Neural cell (in vitro differentiated cells): ENCODE results near the gene PDK1. TPM values are rescaled to one million over a fixed set of nuclear protein-coding genes. Genes with fewer than 3 reads are reported as not detected.

Source experiments
- H2AFZ ChIP-seq: fragments of 200-600, 300-800 bp; sonication (generic), shearing (Covaris generic); 2 replicates; pipeline ENCODE4 v1.6.0; 2014; ENCODE audit warnings: low read depth, mild to moderate bottlenecking, antibody characterized with exemption, low read length, moderate library complexity
- H3F3A ChIP-seq: fragments of 200-600 bp; shearing (Covaris generic); 2 replicates; pipeline ENCODE4 v1.6.1; 2016; ENCODE audit warnings: mild to moderate bottlenecking, moderate library complexity, mixed read lengths, antibody characterized with exemption, low read length; ENCODE audit not compliant: insufficient read depth, poor library complexity, severe bottlenecking
- H3K27ac ChIP-seq: fragments of 200-600, 300-800 bp; sonication (generic), shearing (Covaris generic); 2 replicates; pipeline ENCODE4 v1.5.1; 2014; ENCODE audit warnings: mild to moderate bottlenecking, low read length, moderate library complexity
- H3K27me3 ChIP-seq: fragments of 300-800, 200-600 bp; sonication (generic), shearing (Covaris generic); 2 replicates; pipeline ENCODE4 v1.6.0; 2014; ENCODE audit warnings: mild to moderate bottlenecking, low read depth, low read length, moderate library complexity; ENCODE audit not compliant: insufficient read depth
- H3K36me3 ChIP-seq: fragments of 300-800, 200-600 bp; sonication (generic), shearing (Covaris generic); 2 replicates; pipeline ENCODE4 v1.5.1; 2014; ENCODE audit warnings: mild to moderate bottlenecking, antibody characterized with exemption, low read length, moderate library complexity; ENCODE audit not compliant: insufficient read depth
- H3K4me2 ChIP-seq: fragments of 300-800, 200-600 bp; sonication (generic), shearing (Covaris generic); 2 replicates; pipeline ENCODE4 v1.6.0; 2014; ENCODE audit warnings: mild to moderate bottlenecking, low read length
- H3K4me3 ChIP-seq: fragments of 300-800, 200-600 bp; sonication (generic), shearing (Covaris generic); 2 replicates; pipeline ENCODE4 v1.5.1; 2014; ENCODE audit warnings: mild to moderate bottlenecking, low read length, moderate library complexity
- H3K79me2 ChIP-seq: fragments of 200-600 bp; shearing (Covaris generic); replicated peaks from 2 replicates; pipeline ENCODE4 v1.6.0; 2014; ENCODE audit warnings: mild to moderate bottlenecking, low read length, moderate library complexity; ENCODE audit not compliant: insufficient read depth
- H3K9ac ChIP-seq: fragments of 300-800, 200-600 bp; sonication (generic), shearing (Covaris generic); 2 replicates; pipeline ENCODE4 v1.6.1; 2016; ENCODE audit warnings: mild to moderate bottlenecking, low read length, mixed read lengths
- H3K9me2 ChIP-seq: fragments of 200-600 bp; shearing (Covaris generic); 2 replicates; pipeline ENCODE4 v1.6.1; 2016; ENCODE audit warnings: mild to moderate bottlenecking, low read length, mixed read lengths; ENCODE audit not compliant: insufficient read depth
- H3K9me3 ChIP-seq: fragments of 200-600, 300-800 bp; sonication (generic), shearing (Covaris generic); 2 replicates; pipeline ENCODE4 v1.6.1; 2016; ENCODE audit warnings: mild to moderate bottlenecking, mixed run types, low read length, moderate library complexity, mixed read lengths
- H4K20me1 ChIP-seq: fragments of 200-600 bp; shearing (Covaris generic); 2 replicates; pipeline ENCODE4 v1.6.1; 2016; ENCODE audit warnings: mild to moderate bottlenecking, mixed run types; ENCODE audit not compliant: insufficient read depth
- CTCF ChIP-seq: fragments of 450-650 bp; IDR thresholded peaks from 2 replicates; pipeline ENCODE4 v1.5.1; 2014; ENCODE audit warnings: antibody characterized with exemption, mild to moderate bottlenecking, moderate library complexity; ENCODE audit not compliant: poor library complexity, severe bottlenecking
- EP300 ChIP-seq: fragments of 450-650 bp; conservative IDR thresholded peaks from 2 replicates; pipeline ENCODE4 v1.6.1; 2014; ENCODE audit warnings: antibody characterized with exemption, mild to moderate bottlenecking, moderate library complexity; ENCODE audit not compliant: poor library complexity, severe bottlenecking
- EZH2 ChIP-seq: fragments of 200-600, 300-800 bp; shearing (Covaris generic), sonication (generic); IDR thresholded peaks from 2 replicates; pipeline ENCODE4 v1.6.1; 2014; ENCODE audit warnings: antibody characterized with exemption, low read length, borderline replicate concordance, mild to moderate bottlenecking; ENCODE audit not compliant: insufficient read depth, poor library complexity, severe bottlenecking
- MXI1 ChIP-seq: fragments of 450-650 bp; conservative IDR thresholded peaks from 2 replicates; pipeline ENCODE4 v1.6.1; 2014; ENCODE audit warnings: antibody characterized with exemption, mild to moderate bottlenecking; ENCODE audit not compliant: poor library complexity, severe bottlenecking
- POLR2AphosphoS5 ChIP-seq: IDR thresholded peaks from 2 replicates; pipeline ENCODE4 v1.6.1; 2012
- RAD21 ChIP-seq: fragments of 450-650 bp; conservative IDR thresholded peaks from 2 replicates; pipeline ENCODE4 v1.6.1; 2014; ENCODE audit warnings: antibody characterized with exemption, mild to moderate bottlenecking, moderate library complexity
- REST ChIP-seq: IDR thresholded peaks from 2 replicates; pipeline ENCODE4 v1.6.1; 2012; ENCODE audit warnings: borderline replicate concordance
- SMC3 ChIP-seq: fragments of 450-650 bp; conservative IDR thresholded peaks from 2 replicates; pipeline ENCODE4 v1.6.1; 2014; ENCODE audit warnings: antibody characterized with exemption, mild to moderate bottlenecking, moderate library complexity; ENCODE audit not compliant: poor library complexity
- TAF1 ChIP-seq: IDR thresholded peaks from 2 replicates; pipeline ENCODE4 v1.6.1; 2012; ENCODE audit warnings: low read depth
- polyA plus RNA-seq: library from polyadenylated mRNA; depleted of rRNA; stranded (reverse); fragments of >200 nt; gene quantifications from 2 replicates; pipeline ENCODE4 v1.2.3, GENCODE V29; 2014

PDK1 gene
- polyA plus RNA-seq, 1 donor from 2014 or later: 10.8 TPM

- H3K36me3 ChIP-seq: no peaks in the 10 kb centered on the region
Observed at GRCh38 chr2:172599947-172600346, 44.1 kb downstream of the PDK1 start.

GRCh38 chr2:172600557-172601008, 44.7 kb downstream of the PDK1 start:
- H3K4me2 ChIP-seq: no peak overlapping the region
- H3K9me3 ChIP-seq: no peaks in the 10 kb centered on the region
- no peaks in the 10 kb centered on the region for H3K9me2 ChIP-seq
- no peak overlapping the region for H3K27ac ChIP-seq
- no peak overlapping the region for H3K9ac ChIP-seq
- no peaks in the 10 kb centered on the region for H4K20me1 ChIP-seq
- no peaks in the 10 kb centered on the region for H3F3A ChIP-seq
- no peaks in the 10 kb centered on the region for H3K36me3 ChIP-seq
- no peaks in the 10 kb centered on the region for H3K27me3 ChIP-seq
- H3K79me2 ChIP-seq: no peaks in the 10 kb centered on the region
- H3K4me3 ChIP-seq: no peak overlapping the region
- no peak overlapping the region for H2AFZ ChIP-seq
- TF ChIP-seq SMC3 (no peak), TAF1 (no peak), EZH2 (no peak), REST (no peak), RAD21 (no peak), CTCF (no peak), EP300 (no peak)

More at GRCh38 chr2:172599947-172600346, 44.1 kb downstream of the PDK1 start:
- no peak overlapping the region for H3K27ac ChIP-seq
- TF ChIP-seq CTCF (no peak), RAD21 (no peak), REST (no peak), TAF1 (no peak), EZH2 (no peak), MXI1 (no peak), POLR2AphosphoS5 (no peak)
- H2AFZ ChIP-seq: no peak overlapping the region
- H4K20me1 ChIP-seq: no peaks in the 10 kb centered on the region
- H3K4me2 ChIP-seq: no peak overlapping the region
- H3K9me3 ChIP-seq: no peaks in the 10 kb centered on the region
- no peak overlapping the region for H3K9ac ChIP-seq
- no peaks in the 10 kb centered on the region for H3K79me2 ChIP-seq
- H3K4me3 ChIP-seq: no peak overlapping the region
- H3K27me3 ChIP-seq: no peaks in the 10 kb centered on the region
- H3K9me2 ChIP-seq: no peaks in the 10 kb centered on the region
- no peaks in the 10 kb centered on the region for H3F3A ChIP-seq
